HG02852 (cell line): ENCODE data around the gene GPATCH3.
"Not testable (repeated sequence)": the region's sequence is repeated elsewhere in the genome, so short reads cannot be mapped to it uniquely, and the experiment has no call there.

Source experiments
- ATAC-seq: cut with Tn5 transposase; IDR thresholded peaks from one replicate; pipeline ENCODE4 v1.9.1; 2021; ENCODE audit warnings: mild to moderate bottlenecking, moderate library complexity; ENCODE audit not compliant: unreplicated experiment

Gene GPATCH3

DNA sequence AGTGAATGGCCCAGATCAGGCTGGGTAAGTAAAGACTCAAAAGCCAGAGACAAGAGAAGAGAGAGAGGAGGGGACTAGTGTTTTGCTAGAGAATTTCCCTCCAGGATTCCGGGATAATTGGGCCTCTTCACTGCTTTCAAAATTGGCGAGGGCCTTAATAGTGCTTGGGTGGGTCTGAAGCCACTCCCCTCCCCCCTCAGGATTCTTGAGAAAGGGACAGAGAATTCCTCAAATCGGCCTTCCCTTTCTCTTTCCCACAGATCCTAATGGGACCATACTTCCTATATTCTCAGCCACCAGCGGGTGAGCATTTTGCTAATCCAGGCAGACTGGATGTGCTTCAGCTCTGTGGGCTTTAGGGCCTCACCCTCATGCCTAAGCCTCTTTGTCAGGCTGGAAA, 25.4 kb downstream of the GPATCH3 start:
- no peak for ATAC-seq

DNA sequence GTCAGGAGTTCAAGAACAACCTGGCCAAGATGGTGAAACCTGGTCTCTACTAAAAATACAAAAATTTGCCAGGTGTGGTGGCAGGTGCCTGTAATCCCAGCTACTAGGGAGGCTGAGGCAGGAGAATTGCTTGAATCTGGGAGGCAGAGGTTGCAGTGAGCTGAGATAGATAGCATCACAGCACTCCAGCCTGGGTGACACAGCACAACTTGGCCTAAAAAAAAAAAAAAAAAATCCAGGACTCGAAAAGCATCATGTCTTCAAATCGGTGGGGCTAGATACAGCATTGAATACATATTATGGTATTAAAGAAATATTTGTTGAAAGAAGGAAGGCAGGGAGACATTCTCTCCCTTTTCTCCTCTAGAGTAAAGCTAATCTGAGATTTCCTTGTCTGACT, 27.2 kb downstream of the GPATCH3 start:
- not testable (repeated sequence) for ATAC-seq

DNA sequence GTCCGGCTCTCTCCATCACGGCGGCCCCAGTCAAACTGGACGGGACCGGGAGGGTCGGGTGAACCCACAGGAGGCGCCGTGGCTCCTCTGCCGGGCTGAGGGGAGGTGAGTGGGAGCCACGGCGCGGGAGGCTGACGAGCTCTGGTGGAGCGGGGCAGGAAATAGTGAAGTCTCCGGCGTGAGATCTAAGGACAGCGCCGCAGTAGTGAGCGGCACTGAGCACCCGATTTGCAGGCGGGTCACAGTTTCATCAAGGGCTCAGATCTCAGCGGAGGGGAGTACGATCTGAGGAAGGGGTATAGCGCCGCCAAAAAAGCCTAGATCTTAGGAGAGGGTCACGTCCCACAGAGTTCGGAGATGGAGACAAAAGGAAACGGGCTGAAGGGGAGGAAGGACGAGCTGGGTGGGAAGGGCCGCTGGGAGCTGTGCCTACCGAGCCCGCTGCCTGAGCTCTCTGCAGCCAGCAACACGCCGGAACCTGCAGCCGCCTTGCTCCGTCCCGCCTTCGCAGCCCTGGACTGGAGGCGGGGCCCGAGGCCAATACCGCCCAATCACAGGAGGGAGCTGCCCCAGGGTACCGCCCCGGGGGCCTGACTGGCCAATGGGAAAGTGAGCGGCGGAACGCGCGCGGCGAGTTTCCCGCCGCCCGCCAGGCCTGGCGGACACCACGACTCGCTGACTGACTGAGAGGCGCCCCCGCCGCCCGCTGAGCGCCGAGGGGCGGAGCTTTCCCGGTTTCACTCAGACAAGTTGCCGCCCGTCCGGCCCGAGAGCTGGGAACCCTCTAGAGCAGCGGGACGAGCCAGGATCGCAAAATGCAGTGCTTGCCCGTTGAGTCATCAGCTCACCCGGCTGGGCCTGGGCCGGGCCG, 35.4 kb downstream of the GPATCH3 start:
- peak; percentile 89 for ATAC-seq

DNA sequence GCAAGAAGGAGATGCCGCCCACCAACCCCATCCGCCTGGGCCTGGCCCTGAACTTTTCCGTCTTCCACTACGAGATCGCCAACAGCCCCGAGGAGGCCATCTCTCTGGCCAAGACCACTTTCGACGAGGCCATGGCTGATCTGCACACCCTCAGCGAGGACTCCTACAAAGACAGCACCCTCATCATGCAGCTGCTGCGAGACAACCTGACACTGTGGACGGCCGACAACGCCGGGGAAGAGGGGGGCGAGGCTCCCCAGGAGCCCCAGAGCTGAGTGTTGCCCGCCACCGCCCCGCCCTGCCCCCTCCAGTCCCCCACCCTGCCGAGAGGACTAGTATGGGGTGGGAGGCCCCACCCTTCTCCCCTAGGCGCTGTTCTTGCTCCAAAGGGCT, 36.6 kb downstream of the GPATCH3 start:
- no peak for ATAC-seq

DNA sequence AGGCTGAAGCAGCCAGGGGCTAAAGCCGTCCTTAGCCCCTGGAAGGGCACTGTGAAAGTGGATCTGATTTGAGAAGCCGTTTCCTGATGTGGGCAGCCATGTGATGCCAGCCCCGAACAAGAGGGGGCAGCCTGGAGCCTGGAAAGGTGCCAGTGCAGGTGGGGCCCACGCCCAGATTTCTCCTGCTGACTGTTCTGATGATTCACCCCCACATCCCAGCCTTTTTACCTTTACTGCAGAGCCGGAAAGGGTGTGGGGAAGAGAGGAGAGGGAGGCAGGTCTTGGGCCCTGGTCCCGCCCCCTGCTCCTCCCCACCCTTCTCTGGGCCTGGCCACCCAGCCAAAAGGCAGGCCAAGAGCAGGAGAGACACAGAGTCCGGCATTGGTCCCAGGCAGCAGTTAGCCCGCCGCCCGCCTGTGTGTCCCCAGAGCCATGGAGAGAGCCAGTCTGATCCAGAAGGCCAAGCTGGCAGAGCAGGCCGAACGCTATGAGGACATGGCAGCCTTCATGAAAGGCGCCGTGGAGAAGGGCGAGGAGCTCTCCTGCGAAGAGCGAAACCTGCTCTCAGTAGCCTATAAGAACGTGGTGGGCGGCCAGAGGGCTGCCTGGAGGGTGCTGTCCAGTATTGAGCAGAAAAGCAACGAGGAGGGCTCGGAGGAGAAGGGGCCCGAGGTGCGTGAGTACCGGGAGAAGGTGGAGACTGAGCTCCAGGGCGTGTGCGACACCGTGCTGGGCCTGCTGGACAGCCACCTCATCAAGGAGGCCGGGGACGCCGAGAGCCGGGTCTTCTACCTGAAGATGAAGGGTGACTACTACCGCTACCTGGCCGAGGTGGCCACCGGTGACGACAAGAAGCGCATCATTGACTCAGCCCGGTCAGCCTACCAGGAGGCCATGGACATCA, 37.2 kb downstream of the GPATCH3 start, which contains the start of gene SFN:
SFN (plus strand) TSS at position 369 of the 904 bp plus-strand sequence; CDS start at position 433, 64 bp downstream.
- no peak for ATAC-seq

DNA sequence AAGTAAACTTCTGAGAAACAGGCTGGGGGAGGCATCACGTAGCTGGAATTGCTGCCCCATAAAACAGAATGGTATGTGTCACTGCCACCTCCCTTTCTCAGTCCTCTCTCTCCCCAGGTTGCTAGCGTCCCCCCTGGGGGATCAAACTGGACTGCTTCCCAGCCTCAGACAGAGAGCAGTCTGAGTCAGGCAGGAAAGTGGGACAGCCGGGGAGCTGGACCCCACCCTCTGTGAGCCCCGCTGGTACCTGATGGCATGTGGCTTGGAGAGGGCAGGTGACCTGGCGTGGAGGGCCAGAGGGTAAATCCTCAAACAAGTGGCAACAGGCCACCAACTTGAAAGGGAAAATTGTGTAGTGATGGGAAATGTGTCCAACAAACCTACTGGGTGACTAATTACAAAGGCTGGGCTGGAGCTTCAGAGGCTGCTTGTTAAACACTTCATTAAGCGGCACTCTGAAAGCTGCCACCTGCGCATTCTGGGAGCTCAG, 38.3 kb downstream of the GPATCH3 start:
- no peak for ATAC-seq

DNA sequence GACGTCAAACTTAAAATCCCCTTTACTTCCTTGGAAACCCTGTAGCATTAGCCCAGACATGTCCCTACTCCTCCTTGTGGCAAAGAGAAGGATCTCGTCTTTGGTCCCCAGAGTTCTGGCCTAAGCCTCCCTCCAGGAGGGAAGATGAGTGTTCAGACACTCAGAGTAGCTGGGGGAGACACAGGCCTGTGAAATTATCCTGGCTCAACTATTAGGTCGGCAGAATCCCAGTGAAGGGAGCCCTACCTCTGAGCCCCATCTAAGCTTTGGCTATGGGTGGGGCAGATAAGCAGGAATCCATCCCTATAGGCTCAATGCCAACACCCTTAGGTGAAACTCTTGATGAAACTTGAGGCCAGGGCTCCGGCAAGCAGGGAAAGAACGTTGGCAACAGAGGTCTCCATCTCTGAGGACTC, 39.0 kb downstream of the GPATCH3 start:
- ATAC-seq = no peak

DNA sequence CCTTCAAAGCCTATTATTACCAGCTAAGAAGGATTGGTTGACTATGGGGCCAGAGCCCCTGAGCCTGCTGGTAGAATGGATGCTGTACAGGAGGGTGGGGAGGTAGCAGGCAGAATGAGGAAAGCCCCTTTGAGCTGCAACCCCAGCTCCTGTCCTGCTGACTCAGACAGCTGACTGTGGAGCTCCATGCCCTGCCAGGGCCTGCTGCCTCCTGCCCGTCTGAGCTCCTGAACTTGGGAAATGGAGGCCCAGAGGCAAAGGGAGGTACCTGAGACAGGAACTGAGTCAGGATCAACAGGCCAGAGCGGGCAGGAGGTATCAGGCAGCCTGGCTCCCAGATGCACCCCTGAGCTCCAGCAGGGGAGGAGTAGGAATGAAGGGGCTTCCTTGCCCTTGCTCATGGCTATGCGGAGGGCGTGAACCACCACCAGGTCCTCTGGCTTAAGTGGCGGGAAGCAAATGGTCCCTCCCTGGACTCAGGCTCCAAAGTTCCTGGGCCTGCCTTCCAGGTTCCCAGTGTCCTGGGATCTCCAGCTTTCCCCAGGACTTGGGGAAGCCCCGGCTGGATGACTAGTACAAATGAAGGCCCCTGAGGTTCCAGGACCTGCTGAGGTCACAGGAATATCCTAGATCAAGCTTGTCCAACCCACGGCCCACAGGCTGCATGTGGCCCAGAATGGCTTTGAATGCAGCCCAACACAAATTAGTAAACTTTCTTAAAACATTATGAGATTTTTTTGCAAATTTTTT, 41.2 kb downstream of the GPATCH3 start:
- no peak for ATAC-seq

DNA sequence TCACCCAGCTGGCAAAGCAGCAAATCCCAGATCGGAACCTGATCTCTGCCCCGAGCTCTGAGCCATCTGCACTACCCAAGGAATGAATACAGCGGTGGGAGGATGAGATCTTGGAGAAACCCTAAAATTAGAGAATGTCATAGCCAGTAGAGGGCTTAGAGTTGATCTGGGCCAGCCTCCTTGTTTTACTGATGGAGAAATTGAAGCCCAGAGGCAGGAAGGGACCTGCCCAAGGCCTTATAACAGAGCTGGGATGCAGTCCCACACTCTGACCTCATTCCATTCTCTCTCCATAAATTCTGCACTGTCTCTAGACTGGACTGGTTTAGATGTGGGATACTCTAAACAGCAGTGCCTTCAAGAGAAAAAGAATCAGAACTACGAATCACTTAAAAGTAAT, 42.1 kb downstream of the GPATCH3 start:
- no peak for ATAC-seq

DNA sequence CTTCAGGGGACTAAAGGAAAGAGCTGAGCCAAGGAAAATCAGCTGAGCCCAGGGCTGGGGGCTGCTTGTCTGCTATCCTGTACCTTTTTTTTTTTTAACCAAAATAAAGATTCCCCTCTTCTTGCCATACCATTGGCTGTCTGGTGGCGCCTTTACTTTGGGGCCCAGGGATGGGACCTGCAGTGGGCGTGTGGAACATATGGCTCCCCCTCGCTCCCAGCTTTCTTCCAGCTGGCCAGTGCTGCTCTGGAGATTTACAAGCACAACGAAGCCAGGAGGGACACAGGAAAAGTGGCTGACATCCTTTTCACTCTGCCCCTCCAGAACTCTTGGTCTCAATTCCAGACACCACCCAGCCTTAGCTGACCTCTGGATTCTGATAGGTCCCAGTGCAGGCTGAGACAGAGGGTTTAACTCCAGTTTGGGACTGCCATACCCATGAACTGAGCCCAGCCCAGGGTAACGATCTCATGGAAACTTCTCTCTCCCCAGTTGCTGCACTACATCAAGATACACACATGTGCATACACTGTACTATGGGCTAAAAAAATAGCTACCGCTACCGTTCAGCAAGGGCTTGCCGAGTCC, 42.7 kb downstream of the GPATCH3 start:
- no peak for ATAC-seq

DNA sequence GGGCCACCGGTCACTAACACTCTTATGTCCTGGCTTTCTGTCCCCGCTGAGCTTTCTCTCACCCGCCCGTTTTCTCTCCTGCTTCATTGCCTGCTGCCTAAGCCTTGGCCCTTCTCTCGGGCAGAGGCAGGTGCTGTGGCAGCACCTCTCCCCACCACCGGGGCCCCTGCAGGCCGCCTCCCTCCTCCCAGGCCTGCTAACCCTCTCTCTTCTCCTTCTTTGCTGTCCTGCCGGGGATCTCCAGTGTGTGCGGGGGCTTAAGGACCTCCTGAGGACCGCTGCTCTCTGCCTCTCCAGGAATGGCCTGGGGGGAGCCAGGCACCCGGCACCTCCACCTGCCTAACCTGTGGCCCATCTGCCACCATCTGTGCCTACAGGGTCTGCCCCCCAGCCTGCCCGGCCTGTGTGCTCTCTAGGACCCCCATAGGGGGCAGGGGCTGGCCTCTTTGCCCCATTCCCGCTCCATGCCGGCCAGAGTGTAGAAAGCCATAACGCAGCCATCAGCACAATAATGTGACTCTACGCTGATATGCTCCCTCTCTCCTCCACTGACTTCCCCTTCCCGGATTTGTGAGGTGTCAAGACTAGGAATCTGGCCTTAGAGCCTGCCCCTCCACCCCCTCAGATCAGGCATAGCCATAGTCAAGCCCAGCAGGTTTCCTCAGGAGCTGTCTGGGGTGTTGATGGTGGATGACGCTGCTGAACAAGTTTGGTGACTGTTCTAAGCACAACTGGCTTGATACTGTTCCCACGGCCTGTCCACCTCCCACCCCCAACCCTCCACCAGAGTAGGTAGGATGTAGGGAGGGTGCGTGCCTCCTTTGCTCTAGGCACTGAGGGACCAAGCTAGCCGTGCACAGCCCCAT, 43.4 kb downstream of the GPATCH3 start:
- ATAC-seq = no peak

DNA sequence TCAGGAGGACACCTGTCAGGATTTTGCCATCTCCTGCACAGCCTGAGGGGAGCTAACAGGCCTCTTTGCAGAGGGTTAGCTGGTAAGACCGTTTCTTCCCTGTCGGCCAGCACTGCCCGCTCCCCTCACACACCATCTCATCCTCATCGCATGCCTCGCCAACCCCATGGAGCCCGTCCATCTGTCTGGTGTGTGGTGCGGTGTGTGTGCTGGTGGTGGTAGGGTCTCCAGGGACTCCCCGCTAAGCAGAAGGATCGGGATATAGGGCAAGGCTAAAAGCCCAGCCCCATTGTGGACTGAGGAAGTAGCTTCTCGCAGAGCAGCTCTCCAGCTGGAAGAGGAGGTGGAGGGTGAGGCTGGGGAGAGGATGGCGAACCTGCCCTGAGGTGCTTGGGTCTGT, 44.1 kb downstream of the GPATCH3 start:
- ATAC-seq = no peak

DNA sequence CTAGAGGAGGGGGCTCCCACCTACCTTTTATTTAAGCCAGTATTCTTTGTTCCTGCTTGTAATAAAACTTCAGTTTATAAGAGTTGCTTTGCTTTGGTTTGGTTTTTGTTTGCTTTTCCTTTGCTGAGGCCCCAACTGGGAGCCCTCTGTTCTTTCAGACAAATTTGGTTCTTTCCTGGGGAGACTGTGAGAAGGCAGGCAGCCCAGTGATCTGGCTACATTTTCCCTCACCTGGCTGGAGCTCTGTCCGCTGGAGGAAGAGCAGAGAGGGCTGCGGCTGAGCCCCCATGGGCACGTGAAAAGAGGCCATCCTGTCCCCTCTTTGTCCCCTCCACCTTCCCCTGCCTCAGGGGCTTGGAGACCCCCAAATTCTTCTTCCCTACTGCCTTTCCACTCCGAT, 44.6 kb downstream of the GPATCH3 start:
- ATAC-seq = no peak

DNA sequence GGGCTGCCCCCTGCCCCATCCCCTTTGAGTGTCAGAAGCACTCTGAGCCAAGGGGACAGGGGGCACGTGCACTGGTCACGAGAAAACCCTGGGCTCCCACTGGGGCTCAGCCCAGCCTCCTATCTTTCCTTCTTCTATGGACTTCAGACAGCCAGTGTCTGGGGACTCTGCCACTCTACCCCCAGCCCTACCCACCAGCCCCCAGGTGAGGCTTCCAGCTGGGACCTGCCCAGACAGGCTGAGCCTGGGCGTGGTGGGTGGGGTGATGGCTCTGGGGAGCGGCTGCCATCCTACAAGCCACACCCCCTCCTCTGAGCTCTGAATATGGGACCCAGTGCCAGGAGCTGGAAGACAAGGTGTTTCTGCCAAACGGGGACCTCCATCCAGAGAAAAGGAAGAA, 45.4 kb downstream of the GPATCH3 start:
- ATAC-seq = no peak

DNA sequence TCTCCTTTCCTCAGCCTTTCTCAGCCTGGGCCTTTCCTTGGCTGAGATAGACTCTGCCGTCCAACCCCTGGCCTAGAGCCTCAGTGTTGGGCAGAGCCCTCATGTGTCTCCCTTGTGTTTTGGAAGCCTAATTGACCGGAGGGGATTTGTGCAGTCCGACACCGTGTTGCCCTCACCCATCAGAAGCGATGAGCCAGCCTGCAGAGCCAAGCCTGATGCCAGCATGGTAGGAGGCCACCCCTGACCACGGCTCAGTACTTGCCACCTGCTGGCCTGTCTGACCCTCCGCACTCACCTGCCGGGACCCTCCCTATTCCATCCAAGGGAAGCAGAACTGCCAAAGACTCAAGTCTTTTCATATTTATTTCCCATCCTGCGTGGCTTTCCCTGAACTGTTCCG, 46.7 kb downstream of the GPATCH3 start:
- ATAC-seq = no peak

DNA sequence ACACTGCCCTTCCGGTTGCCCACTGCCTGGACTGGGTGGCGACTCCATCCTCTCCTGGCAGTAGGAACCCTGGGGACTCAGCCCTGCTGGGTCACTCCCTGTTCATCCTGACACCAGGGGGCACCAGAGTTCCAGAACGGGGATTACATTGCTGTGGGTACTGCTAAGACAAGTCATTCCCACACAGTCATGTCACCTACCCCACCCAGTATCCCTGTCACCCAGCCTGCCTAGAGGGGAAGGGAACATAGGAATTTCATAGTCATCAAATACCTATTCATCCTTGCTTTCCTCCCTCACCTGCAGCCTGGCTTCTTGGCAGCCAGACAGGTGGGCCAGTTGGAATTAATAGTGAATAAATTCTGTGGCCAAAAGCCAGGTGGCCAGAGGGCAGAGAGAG, 47.1 kb downstream of the GPATCH3 start:
- no peak for ATAC-seq

DNA sequence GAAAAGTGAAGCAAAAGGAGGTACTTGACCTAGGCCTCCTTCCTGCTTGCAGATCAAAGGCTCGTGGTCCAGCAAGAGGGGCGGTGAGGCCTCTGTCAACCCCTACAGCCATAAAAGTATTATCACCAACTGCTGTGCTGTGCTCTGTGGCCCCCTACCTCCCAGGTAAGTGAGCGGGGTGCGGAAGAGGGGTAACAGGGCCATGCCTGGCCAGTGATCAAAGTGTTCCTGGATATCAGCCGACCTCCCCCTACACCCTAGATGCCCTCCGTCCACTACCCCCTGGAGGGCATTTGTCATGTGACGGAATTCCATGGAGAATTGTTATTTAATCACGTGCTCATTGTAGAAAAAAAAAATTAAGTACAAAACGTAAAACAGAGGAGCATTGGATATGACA, 47.6 kb downstream of the GPATCH3 start:
- ATAC-seq = no peak

DNA sequence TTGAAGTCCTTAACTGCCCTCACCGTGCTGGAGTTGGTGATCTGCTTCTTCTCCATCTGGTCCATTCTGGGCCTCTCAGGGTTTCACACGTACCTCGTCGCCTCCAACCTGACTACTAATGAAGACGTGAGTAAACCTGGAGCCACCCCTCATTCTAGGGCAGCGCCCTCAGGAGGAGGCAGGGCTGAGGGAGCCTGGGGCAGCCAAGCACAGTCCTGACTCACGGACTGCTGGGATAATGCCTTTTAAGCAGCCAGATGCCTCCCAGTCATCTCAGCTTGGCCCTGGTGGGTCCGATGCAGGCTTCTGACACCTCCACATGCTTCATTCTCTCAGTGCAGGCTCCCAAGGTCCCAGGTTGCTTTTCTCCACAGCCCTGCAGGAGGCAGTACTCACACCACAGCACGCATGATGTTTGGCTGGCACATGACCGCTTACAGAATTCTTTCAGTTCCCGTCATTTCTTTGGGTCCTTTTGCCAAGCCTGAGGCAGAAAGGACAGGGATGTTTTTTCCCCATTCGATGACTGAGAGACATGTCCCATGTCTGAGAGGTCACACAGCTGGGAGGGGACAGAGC, 49.1 kb downstream of the GPATCH3 start:
- ATAC-seq = no peak
